ENCODE results near the gene BARX2.

BARX2 gene

DNA sequence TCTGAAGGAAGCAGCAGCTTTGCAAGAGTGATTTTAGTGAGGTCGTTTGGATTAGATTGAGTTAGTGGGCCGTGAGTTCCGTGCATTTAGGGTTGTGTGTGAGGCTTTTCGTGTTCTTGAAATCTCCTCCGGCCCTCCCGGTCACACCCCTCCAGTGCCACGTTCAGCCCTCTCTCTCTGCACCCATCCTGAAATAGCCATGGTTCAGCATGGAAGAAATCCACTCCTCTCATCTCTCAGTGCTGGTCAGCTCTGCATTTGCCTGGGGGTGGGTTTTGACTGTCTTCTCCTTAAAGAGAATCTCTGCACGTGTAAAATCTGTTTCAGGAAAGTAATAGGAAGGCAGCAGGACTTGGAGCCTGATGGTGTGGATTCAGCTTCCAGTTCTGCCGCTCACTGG lies 19.8 kb downstream of the BARX2 start:
- in situ Hi-C loops (cut with MboI; ENCODE audit: low sequenced_read_pairs) = no loop called here

DNA sequence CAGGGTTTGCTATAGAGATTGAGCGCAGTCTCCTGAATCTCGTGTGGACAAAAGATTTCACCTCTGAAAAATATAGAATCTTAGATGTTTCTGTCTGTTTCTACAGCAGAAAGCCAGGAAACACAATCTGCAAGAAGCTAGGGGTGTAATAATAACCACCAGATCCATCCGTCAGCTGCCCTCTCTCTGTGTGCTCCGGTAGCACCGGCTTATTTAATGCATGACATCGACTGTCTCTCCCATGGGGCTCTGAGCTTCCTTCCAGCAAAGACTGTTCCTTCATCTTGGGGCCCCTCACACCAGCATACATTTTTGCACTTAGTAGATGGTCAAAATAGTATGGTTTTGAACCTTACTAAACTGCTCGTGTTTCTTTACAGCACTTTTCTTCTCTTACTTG lies 20.2 kb downstream of the BARX2 start:
- in situ Hi-C loops (cut with MboI; ENCODE audit: low sequenced_read_pairs) = no loop called here

- in situ Hi-C loops (cut with MboI; ENCODE audit: low sequenced_read_pairs) = no loop called here
Measured at GRCh38 chr11:129396454-129396853, 20.8 kb downstream of the BARX2 start.

- in situ Hi-C loops (cut with MboI; ENCODE audit: low sequenced_read_pairs) = loop anchor here (25.0 kb wide), 1 partner anchor 110 kb away; no protein-coding TSS in a partner anchor
Measured at GRCh38 chr11:129402206-129403171, 26.8 kb downstream of the BARX2 start.

- in situ Hi-C loops (cut with MboI; ENCODE audit: low sequenced_read_pairs) = loop anchor here (25.0 kb wide), 1 partner anchor 108 kb away; no protein-coding TSS in a partner anchor
Measured at GRCh38 chr11:129404731-129405130, 29.1 kb downstream of the BARX2 start.

GRCh38 chr11:129408865-129409444 lies 33.3 kb downstream of the BARX2 start:
- in situ Hi-C loops (cut with MboI; ENCODE audit: low sequenced_read_pairs) = loop anchor here (25.0 kb wide), 1 partner anchor 103 kb away; no protein-coding TSS in a partner anchor

DNA sequence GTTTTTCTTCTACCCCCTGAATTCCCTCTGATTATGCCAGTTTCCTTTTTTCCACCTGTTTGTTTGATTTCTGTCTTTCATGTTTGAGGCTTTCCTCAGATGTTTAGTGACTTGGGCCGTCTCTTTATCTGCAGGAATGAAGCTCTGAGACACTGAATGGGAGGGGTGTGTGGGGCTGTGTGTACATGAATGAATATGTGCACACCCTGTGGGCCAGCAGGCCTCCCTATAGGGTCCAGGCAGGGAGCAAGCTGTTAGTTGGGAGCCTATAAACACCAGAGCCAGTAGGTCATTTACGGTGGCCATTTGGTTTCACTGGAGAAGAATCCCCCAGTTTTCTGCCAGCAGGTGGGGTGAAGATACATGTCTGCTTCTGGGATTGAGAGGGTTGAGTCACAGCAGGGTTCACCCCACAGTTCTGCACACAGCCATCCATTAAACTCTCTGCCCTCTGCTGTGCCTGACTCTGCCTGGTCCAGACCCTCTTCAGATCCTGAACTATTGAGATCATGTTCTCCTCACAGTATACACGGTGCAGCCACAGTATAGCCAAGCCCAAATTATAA lies 34.8 kb downstream of the BARX2 start:
- in situ Hi-C loops (cut with MboI; ENCODE audit: low sequenced_read_pairs) = loop anchor here (25.0 kb wide), 1 partner anchor 102 kb away; no protein-coding TSS in a partner anchor

DNA sequence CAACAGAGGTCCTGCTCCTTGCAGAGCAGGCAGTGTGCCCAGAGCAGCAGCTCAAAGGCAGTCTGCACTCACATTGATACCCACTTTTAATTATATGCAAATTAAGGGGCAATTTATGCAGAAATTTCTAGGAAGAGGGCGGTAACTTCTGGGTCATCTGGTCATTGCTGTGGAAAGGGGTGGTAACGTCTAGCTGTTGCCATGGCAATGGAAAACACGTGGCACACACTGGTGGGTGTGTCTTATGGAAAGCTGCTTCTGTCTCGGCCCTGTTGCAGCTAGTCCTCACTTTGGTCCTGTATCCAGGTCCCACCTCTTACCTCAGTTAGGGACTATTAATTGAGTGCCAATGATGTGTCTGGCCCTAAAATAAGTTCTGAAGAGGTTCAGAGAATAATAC lies 36.8 kb downstream of the BARX2 start:
- in situ Hi-C loops (cut with MboI; ENCODE audit: low sequenced_read_pairs) = loop anchor here (25.0 kb wide), 1 partner anchor 100 kb away; no protein-coding TSS in a partner anchor

- in situ Hi-C loops (cut with MboI; ENCODE audit: low sequenced_read_pairs) = loop anchor here (25.0 kb wide), 1 partner anchor 98 kb away; no protein-coding TSS in a partner anchor
Measured at GRCh38 chr11:129414144-129414872, 38.7 kb downstream of the BARX2 start.

GRCh38 chr11:129416080-129416820 lies 40.6 kb downstream of the BARX2 start:
- in situ Hi-C loops (cut with MboI; ENCODE audit: low sequenced_read_pairs) = loop anchor here (25.0 kb wide), 1 partner anchor 96 kb away; no protein-coding TSS in a partner anchor

GRCh38 chr11:129417458-129417857 lies 41.8 kb downstream of the BARX2 start:
- in situ Hi-C loops (cut with MboI; ENCODE audit: low sequenced_read_pairs) = loop anchor here (25.0 kb wide), 1 partner anchor 95 kb away; no protein-coding TSS in a partner anchor

GRCh38 chr11:129418039-129418438 lies 42.4 kb downstream of the BARX2 start:
- in situ Hi-C loops (cut with MboI; ENCODE audit: low sequenced_read_pairs) = loop anchor here (25.0 kb wide), 1 partner anchor 94 kb away; no protein-coding TSS in a partner anchor

DNA sequence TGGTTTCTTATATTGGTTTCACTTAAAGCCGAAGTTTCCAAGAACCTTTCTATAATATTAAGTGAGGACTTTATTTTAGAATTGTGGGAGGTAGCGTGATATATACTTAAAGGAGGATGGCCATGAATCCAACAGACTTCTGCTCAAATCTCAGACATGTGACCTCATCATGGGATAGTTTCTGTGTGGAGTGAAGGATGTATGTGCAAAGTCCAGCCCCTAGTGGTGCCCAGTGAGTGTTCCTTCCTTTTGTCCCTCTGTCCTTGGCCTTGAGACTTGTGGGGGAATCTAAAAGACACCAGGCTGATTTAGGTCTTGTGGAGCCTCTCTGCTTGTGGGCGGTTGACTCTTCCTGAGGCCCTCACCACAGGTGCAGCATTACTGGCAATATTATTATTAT lies 43.7 kb downstream of the BARX2 start:
- in situ Hi-C loops (cut with MboI; ENCODE audit: low sequenced_read_pairs) = loop anchor here (25.0 kb wide), 1 partner anchor 93 kb away; no protein-coding TSS in a partner anchor

DNA sequence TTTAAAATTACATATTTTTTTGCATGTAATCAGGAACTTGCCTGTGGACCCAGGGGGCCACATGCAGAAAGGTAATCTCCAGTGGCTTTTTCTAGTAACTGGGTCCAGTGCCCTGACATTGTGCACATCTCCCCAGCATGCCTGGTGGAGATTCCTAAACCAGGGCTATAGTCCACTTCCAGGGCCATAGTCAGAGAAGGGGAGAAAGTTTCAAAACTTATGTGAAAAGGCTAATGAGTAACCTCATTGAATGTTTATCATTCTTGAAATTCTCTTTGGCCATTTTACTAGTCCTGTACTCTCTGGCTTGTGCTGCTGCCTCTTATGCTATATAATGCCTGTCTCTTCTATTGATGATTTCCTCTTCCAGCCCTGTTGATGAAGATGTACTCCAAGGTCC lies 47.8 kb downstream of the BARX2 start:
- in situ Hi-C loops (cut with MboI; ENCODE audit: low sequenced_read_pairs) = loop anchor here (25.0 kb wide), 1 partner anchor 89 kb away; no protein-coding TSS in a partner anchor

DNA sequence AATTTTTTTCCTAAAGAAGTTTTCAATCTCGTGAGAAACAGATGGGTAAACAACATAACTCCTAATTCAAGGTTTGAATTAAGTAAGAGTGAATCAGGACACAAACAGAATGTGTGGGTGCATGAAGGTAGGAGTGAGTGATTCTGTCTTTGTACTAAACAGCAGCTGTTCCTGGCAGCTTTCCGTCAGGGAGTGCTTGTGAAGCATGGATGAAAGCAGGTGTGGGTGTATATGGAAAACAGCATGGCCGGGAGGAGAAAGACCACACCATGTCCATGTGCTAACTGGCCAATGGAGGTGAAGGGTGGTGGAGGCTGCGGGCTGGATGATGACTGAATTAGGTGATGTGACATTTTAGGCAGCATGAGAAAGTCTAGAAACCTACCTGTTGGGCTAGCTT lies 49.6 kb downstream of the BARX2 start:
- in situ Hi-C loops (cut with MboI; ENCODE audit: low sequenced_read_pairs) = no loop called here

DNA sequence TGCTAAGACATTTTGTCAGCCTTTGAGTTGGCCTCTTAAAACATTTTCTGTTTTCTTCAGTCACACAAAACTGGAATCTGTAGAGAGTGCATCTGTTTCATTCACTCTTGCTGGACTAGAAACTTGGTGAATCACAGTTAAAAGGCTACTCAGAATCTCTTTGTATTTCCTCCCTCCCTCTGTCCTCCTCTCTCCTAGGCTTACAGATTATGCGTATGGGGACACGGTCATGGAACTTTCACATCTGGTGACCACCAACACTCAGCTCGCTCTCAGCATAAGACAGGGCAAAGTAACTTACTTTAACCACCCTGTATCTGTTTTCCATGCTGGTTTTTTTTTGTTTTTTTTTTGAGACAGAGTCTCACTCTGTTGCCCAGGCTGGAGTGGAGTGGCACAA lies 50.4 kb downstream of the BARX2 start:
- in situ Hi-C loops (cut with MboI; ENCODE audit: low sequenced_read_pairs) = no loop called here

GRCh38 chr11:129426776-129427175 lies 51.1 kb downstream of the BARX2 start:
- in situ Hi-C loops (cut with MboI; ENCODE audit: low sequenced_read_pairs) = no loop called here

- in situ Hi-C loops (cut with MboI; ENCODE audit: low sequenced_read_pairs) = no loop called here
Measured at GRCh38 chr11:129427376-129427775, 51.7 kb downstream of the BARX2 start.

DNA sequence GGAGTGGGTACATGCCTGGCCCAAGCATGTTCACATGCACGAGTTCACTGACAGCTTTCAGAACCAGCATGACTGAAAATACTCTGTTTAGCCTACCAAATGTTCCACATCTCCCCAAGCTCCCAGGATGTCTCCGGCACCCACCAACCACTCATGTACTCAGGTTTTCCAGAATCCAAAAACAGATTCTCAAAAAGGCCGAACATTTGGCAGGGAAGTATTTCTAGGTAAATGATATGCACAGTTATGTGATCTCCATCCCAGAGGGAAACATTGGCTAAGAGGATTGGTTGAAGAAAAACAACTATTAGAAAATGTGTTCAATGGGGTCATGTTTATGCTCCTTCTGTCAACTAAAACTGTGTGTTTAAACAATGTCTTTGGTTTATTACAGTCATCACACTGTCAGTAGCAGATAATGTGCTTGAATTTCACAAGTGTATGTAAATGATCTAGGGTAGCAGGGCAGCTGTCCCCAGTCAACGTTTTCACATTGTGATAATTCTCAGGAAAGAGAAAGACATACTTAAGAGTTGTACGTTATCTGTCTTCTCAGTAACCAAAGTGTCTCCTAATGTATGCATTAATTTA lies 52.3 kb downstream of the BARX2 start:
- in situ Hi-C loops (cut with MboI; ENCODE audit: low sequenced_read_pairs) = no loop called here
